VCaP (cell line): ENCODE results near the gene DLG2.

Experiments used
- H3K27ac ChIP-seq: fragments of 450-650 bp; 2 replicates; pipeline ENCODE4 v1.5.1; 2017
- CTCF ChIP-seq: fragments of 450-650 bp; conservative IDR thresholded peaks from 2 replicates; pipeline ENCODE4 v1.5.1; 2017; ENCODE audit warnings: mild to moderate bottlenecking, moderate library complexity

DLG2 gene

GRCh38 chr11:84300092-84300491 is 1327.1 kb downstream of the DLG2 start:
- no peak for TF ChIP-seq CTCF
- H3K27ac ChIP-seq = no peak overlapping the region

- no peak for TF ChIP-seq CTCF
- H3K27ac ChIP-seq = no peak overlapping the region
Measured at GRCh38 chr11:84297570-84297969, 1329.6 kb downstream of the DLG2 start.

GRCh38 chr11:84295815-84296214 is 1331.3 kb downstream of the DLG2 start:
- no peak for TF ChIP-seq CTCF
- no peak overlapping the region for H3K27ac ChIP-seq

- no peak for TF ChIP-seq CTCF
- H3K27ac ChIP-seq = no peak overlapping the region
Measured at GRCh38 chr11:84292955-84293354, 1334.2 kb downstream of the DLG2 start.

GRCh38 chr11:84292006-84292405 is 1335.1 kb downstream of the DLG2 start:
- no peak for TF ChIP-seq CTCF
- no peak overlapping the region for H3K27ac ChIP-seq

GRCh38 chr11:84290647-84291046 is 1336.5 kb downstream of the DLG2 start:
- no peak overlapping the region for H3K27ac ChIP-seq
- no peak for TF ChIP-seq CTCF

GRCh38 chr11:84289381-84289906 is 1337.7 kb downstream of the DLG2 start:
- H3K27ac ChIP-seq = no peak overlapping the region
- no peak for TF ChIP-seq CTCF
